GM12892 (cell line): ENCODE measurements around the gene LMAN1.

ENCODE experiments used
- POLR2A ChIP-seq: IDR thresholded peaks from 2 replicates; pipeline ENCODE4 v1.6.1; 2011; ENCODE audit warnings: low read depth, low read length, control low read depth
- POLR2AphosphoS5 ChIP-seq: IDR thresholded peaks from 2 replicates; pipeline ENCODE4 v1.6.1; 2011; ENCODE audit warnings: low read depth, low read length, control low read depth
- TAF1 ChIP-seq: IDR thresholded peaks from 2 replicates; pipeline ENCODE4 v1.6.1; 2011; ENCODE audit warnings: low read depth, mild to moderate bottlenecking, control low read depth, low read length, borderline replicate concordance

DNA sequence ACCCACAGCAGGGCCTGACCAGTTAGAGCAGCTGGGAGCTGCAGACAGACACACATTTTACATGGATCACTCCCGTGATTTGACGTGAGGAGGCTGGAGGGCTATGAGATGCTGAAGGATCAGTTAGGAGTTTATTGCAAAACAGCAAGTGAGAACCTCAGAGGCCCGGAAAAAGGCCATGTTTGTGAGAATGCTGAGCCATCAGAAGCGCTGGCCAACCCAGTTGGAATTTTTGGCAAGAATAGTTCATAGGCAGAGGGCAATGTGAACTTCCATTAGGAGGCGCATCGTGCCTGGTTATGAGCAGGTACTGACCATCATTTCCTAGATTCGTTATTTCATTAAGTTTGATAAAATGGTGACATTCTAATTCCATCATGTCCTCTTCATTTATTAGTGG lies 23.3 kb upstream of the LMAN1 start:
- TF ChIP-seq POLR2AphosphoS5 = no peak
- TF ChIP-seq POLR2A = no peak
- TF ChIP-seq TAF1 = no peak
